22Rv1 (cell line): Measurements from ENCODE around the gene FNDC3A.

Experiments used
- H3K27ac ChIP-seq: fragments of 450-650 bp; 2 replicates; pipeline ENCODE4 v1.5.1; 2017
- CTCF ChIP-seq: fragments of 450-650 bp; IDR thresholded peaks from 2 replicates; pipeline ENCODE4 v1.5.1; 2017; ENCODE audit warnings: mild to moderate bottlenecking
- ZFX ChIP-seq: fragments of 450-650 bp; IDR thresholded peaks from 2 replicates; pipeline ENCODE4 v1.6.1; 2017; ENCODE audit warnings: antibody characterized with exemption, borderline replicate concordance

FNDC3A gene

DNA sequence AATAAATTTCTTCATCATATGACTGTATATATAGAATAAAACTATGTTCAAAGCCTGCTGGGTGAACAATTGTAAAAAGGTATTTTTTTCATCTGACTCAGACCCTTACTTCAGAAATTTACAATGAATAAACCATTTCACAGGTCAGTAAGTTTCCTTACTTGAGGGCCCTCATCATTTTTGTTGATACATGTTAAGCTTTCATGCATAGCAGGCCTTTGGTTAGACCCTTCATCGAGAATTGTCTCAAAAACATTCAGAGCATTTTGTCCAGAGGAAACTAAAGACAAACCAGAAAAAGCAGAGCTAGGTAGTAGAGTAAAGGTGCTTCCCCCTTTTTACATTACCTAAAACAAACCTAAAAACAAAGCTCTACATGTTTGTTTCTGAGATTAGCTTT is 46.2 kb downstream of the FNDC3A start:
- no peak overlapping the region for H3K27ac ChIP-seq
- TF ChIP-seq ZFX (no peak), CTCF (no peak)

DNA sequence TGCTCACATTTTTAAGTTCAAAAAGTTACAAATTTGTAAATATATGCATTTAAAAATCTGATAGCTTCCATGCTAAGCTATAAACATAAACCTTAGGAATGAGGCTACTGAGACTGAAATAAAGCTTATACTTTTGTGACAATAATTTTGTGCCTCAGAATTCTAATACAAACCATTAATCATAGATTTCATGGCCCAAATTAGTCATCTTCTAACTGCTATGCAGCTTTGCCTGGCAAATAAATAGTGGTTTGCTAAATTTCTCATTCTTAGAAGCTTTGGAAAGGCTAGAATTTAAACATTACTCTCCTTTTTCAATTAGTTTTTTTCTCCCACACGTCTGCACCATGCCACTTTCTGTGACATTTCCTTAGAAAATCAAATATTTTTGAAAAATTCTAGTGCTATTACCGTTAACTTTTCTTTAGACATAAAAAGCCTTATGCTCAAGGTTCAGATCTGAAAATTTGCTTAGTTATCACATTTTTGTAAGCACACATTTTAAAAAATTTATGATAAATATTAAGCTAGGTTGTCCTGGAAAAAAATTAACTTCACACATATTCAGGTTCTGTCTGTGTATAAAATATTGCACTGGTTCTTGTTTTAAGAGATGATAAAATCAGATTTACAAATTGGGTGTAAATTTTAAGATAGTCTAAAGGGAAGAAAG is 46.9 kb downstream of the FNDC3A start:
- no peak overlapping the region for H3K27ac ChIP-seq
- TF ChIP-seq CTCF: no peak
- no peak for TF ChIP-seq ZFX

DNA sequence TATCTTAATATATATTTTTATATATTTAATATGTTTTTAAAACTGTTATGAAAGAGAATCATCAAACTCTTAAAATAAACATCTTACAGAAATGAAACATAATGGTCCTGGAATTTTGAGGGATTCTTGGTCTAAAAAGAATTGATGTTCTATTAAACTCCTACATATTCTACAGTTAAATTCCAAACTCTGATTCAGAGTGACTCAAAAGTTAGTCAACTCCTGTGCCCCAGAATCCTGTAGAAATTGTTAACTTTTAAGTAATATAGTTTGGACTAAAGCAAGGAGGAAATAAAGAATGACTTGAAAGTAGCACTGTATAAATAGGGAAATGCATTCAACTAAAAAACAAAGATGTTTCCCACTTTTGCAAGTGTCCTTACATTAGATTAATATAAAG is 47.7 kb downstream of the FNDC3A start:
- TF ChIP-seq CTCF: no peak
- TF ChIP-seq ZFX: no peak
- no peak overlapping the region for H3K27ac ChIP-seq

DNA sequence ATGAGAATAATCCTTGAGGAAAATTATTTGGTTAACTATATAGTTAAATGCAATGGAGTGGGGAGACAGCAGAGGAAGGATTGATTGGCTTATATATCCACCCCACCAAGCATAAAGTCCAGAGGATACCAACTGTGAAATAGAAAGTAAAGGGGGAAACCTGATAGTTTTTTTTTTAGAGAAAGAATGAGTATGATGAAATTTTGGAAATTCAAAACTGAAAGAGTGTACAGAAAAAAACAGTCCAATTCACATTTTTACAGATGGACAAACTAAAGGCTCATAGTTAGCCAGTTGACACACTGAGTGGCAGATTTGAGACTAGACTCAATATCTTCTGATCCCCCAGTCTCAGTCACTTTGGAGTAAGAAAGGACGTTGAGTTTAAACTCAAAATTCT is 51.1 kb downstream of the FNDC3A start:
- no peak for TF ChIP-seq CTCF
- TF ChIP-seq ZFX: no peak
- no peak overlapping the region for H3K27ac ChIP-seq

DNA sequence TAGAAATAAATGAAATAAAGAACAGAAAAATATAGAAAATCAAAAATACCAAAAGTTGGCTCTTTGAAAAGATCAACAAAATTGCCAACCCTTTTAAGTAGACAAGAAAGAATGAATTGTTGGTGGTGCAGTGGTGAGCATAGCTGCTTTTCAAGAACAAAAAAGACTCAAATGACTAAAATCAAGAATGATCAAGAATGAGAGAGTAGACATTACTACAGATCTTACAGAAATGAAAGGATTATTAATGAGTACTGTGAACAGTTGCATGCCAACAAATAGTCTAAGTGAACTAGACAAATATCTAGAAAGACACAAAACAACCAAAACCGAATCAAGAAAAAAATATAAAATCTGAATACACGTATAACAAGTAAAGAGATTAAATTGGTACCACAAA is 53.9 kb downstream of the FNDC3A start:
- H3K27ac ChIP-seq: no peak overlapping the region
- TF ChIP-seq CTCF: no peak
- no peak for TF ChIP-seq ZFX

GRCh38 chr13:49030213-49030612 is 54.5 kb downstream of the FNDC3A start:
- TF ChIP-seq CTCF (no peak), ZFX (no peak)
- H3K27ac ChIP-seq: no peak overlapping the region

DNA sequence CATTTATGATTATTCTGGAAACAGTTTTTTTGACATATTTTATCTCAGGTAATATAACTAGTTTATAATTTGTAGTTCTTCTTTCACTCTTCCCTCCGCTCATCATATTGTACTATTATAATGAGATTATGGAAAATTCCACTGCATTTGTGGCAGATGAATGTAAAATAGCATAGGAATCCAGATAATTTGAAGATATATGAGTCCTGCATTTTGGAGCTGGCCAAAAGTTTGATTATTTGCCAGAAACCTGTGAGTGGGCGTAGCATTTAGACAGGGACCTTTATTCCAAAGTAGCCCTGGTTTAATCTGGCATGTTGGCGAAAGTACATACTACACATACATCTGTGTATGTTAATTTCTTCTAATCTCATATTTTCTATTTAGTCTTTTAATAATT is 65.2 kb downstream of the FNDC3A start:
- no peak for TF ChIP-seq CTCF
- no peak for TF ChIP-seq ZFX
- no peak overlapping the region for H3K27ac ChIP-seq
